H9 (cell line): ENCODE results near the gene LUZP2. TPM values are rescaled to one million over a fixed set of nuclear protein-coding genes. Genes with fewer than 3 reads are reported as not detected.

Experiments used
- DNase-seq: peaks from one replicate; pipeline ENCODE4 v3.0.0-alpha.2; 2017
- H2AFZ ChIP-seq: one replicate; pipeline ENCODE4 v1.6.1; 2013; ENCODE audit warnings: mild to moderate bottlenecking, low read length, control low read depth, moderate library complexity
- H2AK5ac ChIP-seq: 2 replicates; pipeline ENCODE4 v1.6.1; 2013; ENCODE audit warnings: low read length, control low read depth, mixed read lengths; ENCODE audit not compliant: insufficient read length
- H2BK120ac ChIP-seq: one replicate; pipeline ENCODE4 v1.6.1; 2013; ENCODE audit warnings: low read depth, mild to moderate bottlenecking, low read length, control low read depth, inconsistent platforms; ENCODE audit not compliant: poor library complexity, severe bottlenecking
- H2BK12ac ChIP-seq: 2 replicates; pipeline ENCODE4 v1.6.1; 2013; ENCODE audit warnings: low read length, control low read depth, mixed read lengths, low read depth; ENCODE audit not compliant: insufficient read length
- H2BK15ac ChIP-seq: 2 replicates; pipeline ENCODE4 v1.6.1; 2013; ENCODE audit warnings: low read depth, low read length, control low read depth
- H2BK20ac ChIP-seq: one replicate; pipeline ENCODE4 v1.6.1; 2013; ENCODE audit warnings: low read depth, mild to moderate bottlenecking, low read length, control low read depth, inconsistent platforms; ENCODE audit not compliant: poor library complexity, severe bottlenecking
- H2BK5ac ChIP-seq: 2 replicates; pipeline ENCODE4 v1.6.1; 2013; ENCODE audit warnings: low read length, control low read depth, mixed read lengths; ENCODE audit not compliant: insufficient read length
- H3K14ac ChIP-seq: 2 replicates; pipeline ENCODE4 v1.6.1; 2013; ENCODE audit warnings: low read length, control low read depth; ENCODE audit not compliant: insufficient read depth
- H3K18ac ChIP-seq: 2 replicates; pipeline ENCODE4 v1.6.1; 2013; ENCODE audit warnings: low read depth, mild to moderate bottlenecking, mixed read lengths, low read length, control low read depth; ENCODE audit not compliant: insufficient read length
- H3K23ac ChIP-seq: 2 replicates; pipeline ENCODE4 v1.6.1; 2013; ENCODE audit warnings: low read length, control low read depth, mixed read lengths, low read depth; ENCODE audit not compliant: insufficient read length
- H3K23me2 ChIP-seq: 2 replicates; pipeline ENCODE4 v1.6.1; 2013; ENCODE audit warnings: low read depth, mild to moderate bottlenecking, mixed read lengths, low read length, control low read depth; ENCODE audit not compliant: insufficient read length, poor library complexity, severe bottlenecking
- H3K27ac ChIP-seq: 2 replicates; pipeline ENCODE4 v1.5.1; 2013; ENCODE audit warnings: low read length, control low read depth, mixed read lengths, low read depth; ENCODE audit not compliant: insufficient read length
- H3K27me3 ChIP-seq: 2 replicates; pipeline ENCODE4 v1.6.1; 2013; ENCODE audit warnings: low read length, control low read depth, inconsistent platforms; ENCODE audit not compliant: insufficient read depth
- H3K4ac ChIP-seq: 2 replicates; pipeline ENCODE4 v1.6.1; 2013; ENCODE audit warnings: low read depth, mild to moderate bottlenecking, control low read depth, inconsistent platforms, low read length, moderate library complexity
- H3K4me1 ChIP-seq: 2 replicates; pipeline ENCODE4 v1.6.1; 2013; ENCODE audit warnings: low read length, control low read depth, inconsistent platforms; ENCODE audit not compliant: insufficient read depth
- H3K4me2 ChIP-seq: 2 replicates; pipeline ENCODE4 v1.6.1; 2013; ENCODE audit warnings: low read length, control low read depth, mixed read lengths; ENCODE audit not compliant: insufficient read length, insufficient read depth
- H3K56ac ChIP-seq: 2 replicates; pipeline ENCODE4 v1.6.1; 2013; ENCODE audit warnings: low read depth, mild to moderate bottlenecking, mixed read lengths, low read length, control low read depth; ENCODE audit not compliant: insufficient read length
- H3K79me1 ChIP-seq: 2 replicates; pipeline ENCODE4 v1.6.1; 2013; ENCODE audit warnings: low read depth, mild to moderate bottlenecking, moderate library complexity, low read length, control low read depth, inconsistent platforms; ENCODE audit not compliant: insufficient read depth, poor library complexity, severe bottlenecking
- H3K79me2 ChIP-seq: 2 replicates; pipeline ENCODE4 v1.6.1; 2013; ENCODE audit warnings: low read length, control low read depth, inconsistent platforms; ENCODE audit not compliant: insufficient read depth
- H3K9ac ChIP-seq: 2 replicates; pipeline ENCODE4 v1.6.1; 2013; ENCODE audit warnings: low read length, control low read depth, mixed read lengths; ENCODE audit not compliant: insufficient read length; ENCODE audit errors: extremely low read depth
- H3K9me3 ChIP-seq: one replicate; pipeline ENCODE4 v1.6.1; 2013; ENCODE audit warnings: low read depth, low read length, inconsistent platforms; ENCODE audit not compliant: control insufficient read depth
- H3T11ph ChIP-seq: one replicate; pipeline ENCODE4 v1.6.1; 2013; ENCODE audit warnings: mild to moderate bottlenecking, low read length, control low read depth, inconsistent platforms
- H4K20me1 ChIP-seq: one replicate; pipeline ENCODE4 v1.6.1; 2013; ENCODE audit not compliant: control insufficient read depth, insufficient read length, insufficient read depth
- H4K5ac ChIP-seq: 2 replicates; pipeline ENCODE4 v1.6.1; 2013; ENCODE audit warnings: low read depth, mild to moderate bottlenecking, mixed read lengths, low read length, control low read depth; ENCODE audit not compliant: insufficient read length
- H4K8ac ChIP-seq: replicated peaks from 2 replicates; pipeline ENCODE4 v1.6.1; 2013; ENCODE audit warnings: low read length, control low read depth, mixed read lengths, low read depth; ENCODE audit not compliant: insufficient read length
- H4K91ac ChIP-seq: 2 replicates; pipeline ENCODE4 v1.6.1; 2013; ENCODE audit warnings: low read depth, mild to moderate bottlenecking, moderate library complexity, mixed read lengths, low read length, control low read depth; ENCODE audit not compliant: insufficient read length
- H3K27ac Mint-ChIP-seq, 3 experiments: 2 replicates in 2 of 3; 3 replicates in 1 of 3; pipeline ENCODE4 v1.8.0; 2020 to 2021; ENCODE audit warnings: mixed read lengths in 3 of 3, mild to moderate bottlenecking in 1 of 3, moderate library complexity in 1 of 3
- H3K27me3 Mint-ChIP-seq: 2 replicates; pipeline ENCODE4 v1.8.0; 2021; ENCODE audit warnings: low read depth, mild to moderate bottlenecking, moderate library complexity, mixed read lengths
- H3K36me3 Mint-ChIP-seq, 3 experiments: 2 replicates in 2 of 3; 3 replicates in 1 of 3; pipeline ENCODE4 v1.8.0; 2020 to 2021; ENCODE audit warnings: low read depth in 3 of 3, mixed read lengths in 3 of 3; ENCODE audit not compliant: insufficient read depth in 1 of 3
- H3K4me1 Mint-ChIP-seq, 2 experiments: 2 replicates each; pipeline ENCODE4 v1.8.0; 2020; ENCODE audit warnings: mixed read lengths in 2 of 2
- H3K4me3 Mint-ChIP-seq, 2 experiments: 2 replicates in 1 of 2; 3 replicates in 1 of 2; pipeline ENCODE4 v1.8.0; 2020 to 2021; ENCODE audit warnings: mild to moderate bottlenecking in 2 of 2, mixed read lengths in 2 of 2, moderate library complexity in 1 of 2
- H3K9me3 Mint-ChIP-seq, 2 experiments: 2 replicates in 1 of 2; 3 replicates in 1 of 2; pipeline ENCODE4 v1.8.0; 2020; ENCODE audit warnings: mild to moderate bottlenecking in 2 of 2, mixed read lengths in 2 of 2, moderate library complexity in 1 of 2
- WGBS: extraction: QIAGEN DNeasy Blood & Tissue Kit; methylation state at CpG from one replicate; pipeline ENCODE4 v1.1.7; 2013; ENCODE audit warnings: missing lambda C conversion rate, low lambda C conversion rate, mixed read lengths; ENCODE audit not compliant: insufficient read length; ENCODE audit errors: extremely low coverage; 5-methylcytosine and 5-hydroxymethylcytosine counted together
- total RNA-seq: library from RNA; stranded (reverse); gene quantifications from 2 replicates; pipeline ENCODE4 v1.2.1, GENCODE V29; 2021
- TF ChIP-seq, protein P1 (sequence below): fragments of 200-600 bp; sonication (generic); conservative IDR thresholded peaks from 3 replicates; pipeline ENCODE4 v1.8.0; 2021; ENCODE audit warnings: antibody characterized with exemption, mild to moderate bottlenecking

The LUZP2 gene
- total RNA-seq, 1 experiment from 2014 or later: 25.4 TPM

GRCh38 chr11:24653901-24654300 lies 157.0 kb downstream of the LUZP2 start:
- Histone ChIP-seq H2BK20ac (no peak overlapping the region), H3K9me3 (no peaks in the 10 kb centered on the region), H3K56ac (no peak overlapping the region), H2AFZ (no peak overlapping the region), H4K20me1 (no peaks in the 10 kb centered on the region), H3K18ac (no peak overlapping the region), H3K4ac (no peak overlapping the region), H3K27me3 (no peaks in the 10 kb centered on the region), H2BK5ac (no peak overlapping the region), H3K9ac (no peak overlapping the region), H2BK120ac (no peak overlapping the region), H3K79me1 (no peaks in the 10 kb centered on the region), H4K8ac (no peak overlapping the region), H3K23ac (no peak overlapping the region), H3K23me2 (no peaks in the 10 kb centered on the region), H2BK15ac (no peak overlapping the region), H3K79me2 (no peaks in the 10 kb centered on the region), H4K5ac (no peak overlapping the region), H3K4me2 (no peak overlapping the region), H2BK12ac (no peak overlapping the region), H3K27ac (no peak overlapping the region), H3K4me1 (no peaks in the 10 kb centered on the region), H2AK5ac (no peak overlapping the region), H4K91ac (no peak overlapping the region), H3T11ph (no peak overlapping the region), H3K14ac (no peak overlapping the region)
- no peaks in the 10 kb centered on the region; a peak in 1 of 5 replicates for H3K9me3 Mint-ChIP-seq
- peaks cover 0 to 10% (median 0%) of the 10 kb centered on the region in 3 experiments; a peak in 3 of 7 replicates for H3K36me3 Mint-ChIP-seq
- H3K27me3 Mint-ChIP-seq: no peaks in the 10 kb centered on the region
- WGBS: no CpG with 5 or more reads among the region's 4 CpGs
- TF ChIP-seq, protein P1, sequence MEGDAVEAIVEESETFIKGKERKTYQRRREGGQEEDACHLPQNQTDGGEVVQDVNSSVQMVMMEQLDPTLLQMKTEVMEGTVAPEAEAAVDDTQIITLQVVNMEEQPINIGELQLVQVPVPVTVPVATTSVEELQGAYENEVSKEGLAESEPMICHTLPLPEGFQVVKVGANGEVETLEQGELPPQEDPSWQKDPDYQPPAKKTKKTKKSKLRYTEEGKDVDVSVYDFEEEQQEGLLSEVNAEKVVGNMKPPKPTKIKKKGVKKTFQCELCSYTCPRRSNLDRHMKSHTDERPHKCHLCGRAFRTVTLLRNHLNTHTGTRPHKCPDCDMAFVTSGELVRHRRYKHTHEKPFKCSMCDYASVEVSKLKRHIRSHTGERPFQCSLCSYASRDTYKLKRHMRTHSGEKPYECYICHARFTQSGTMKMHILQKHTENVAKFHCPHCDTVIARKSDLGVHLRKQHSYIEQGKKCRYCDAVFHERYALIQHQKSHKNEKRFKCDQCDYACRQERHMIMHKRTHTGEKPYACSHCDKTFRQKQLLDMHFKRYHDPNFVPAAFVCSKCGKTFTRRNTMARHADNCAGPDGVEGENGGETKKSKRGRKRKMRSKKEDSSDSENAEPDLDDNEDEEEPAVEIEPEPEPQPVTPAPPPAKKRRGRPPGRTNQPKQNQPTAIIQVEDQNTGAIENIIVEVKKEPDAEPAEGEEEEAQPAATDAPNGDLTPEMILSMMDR: no peak
- no peak overlapping the region for H3K4me3 Mint-ChIP-seq
- no peak overlapping the region; a peak in 1 of 7 replicates for H3K27ac Mint-ChIP-seq
- DNase-seq: no peak
- H3K4me1 Mint-ChIP-seq: peaks cover 8 to 9% of the 10 kb centered on the region in 2 experiments
